GM12878 (cell line): ENCODE measurements around the gene TMEM236.

Source experiments
- CHD2 ChIP-seq: IDR thresholded peaks from 2 replicates; pipeline ENCODE4 v1.6.1; 2011; ENCODE audit warnings: low read depth, low read length, improper control_type of control experiment, borderline replicate concordance
- MXI1 ChIP-seq: fragments of 150-350 bp; IDR thresholded peaks from 2 replicates; pipeline ENCODE4 v1.6.1; 2011; ENCODE audit warnings: low read depth, mild to moderate bottlenecking, inconsistent platforms, low read length, improper control_type of control experiment
- PBX3 ChIP-seq: IDR thresholded peaks from 2 replicates; pipeline ENCODE4 v1.6.1; 2011; ENCODE audit warnings: mild to moderate bottlenecking, low read depth, low read length, moderate library complexity; ENCODE audit not compliant: insufficient replicate concordance
- POLR2A ChIP-seq: IDR thresholded peaks from 2 replicates; pipeline ENCODE4 v1.6.1; 2011; ENCODE audit warnings: low read depth, mild to moderate bottlenecking, low read length
- POLR2AphosphoS2 ChIP-seq: IDR thresholded peaks from 2 replicates; pipeline ENCODE4 v1.6.1; 2011; ENCODE audit warnings: low read depth, mild to moderate bottlenecking, low read length, improper control_type of control experiment, moderate library complexity
- SIN3A ChIP-seq: IDR thresholded peaks from 2 replicates; pipeline ENCODE4 v1.6.1; 2012; ENCODE audit warnings: low read depth, low read length, improper control_type of control experiment
- TCF7 ChIP-seq: IDR thresholded peaks from 2 replicates; pipeline ENCODE4 v1.6.1; 2014; ENCODE audit warnings: antibody characterized with exemption, borderline replicate concordance
- ZBTB11 ChIP-seq: fragments of 450-650 bp; formaldehyde crosslinking; IDR thresholded peaks from 2 replicates; pipeline ENCODE4 v1.5.0; 2022; ENCODE audit warnings: mild to moderate bottlenecking, missing genetic modification characterization
- ZNF274 ChIP-seq: IDR thresholded peaks from one replicate; pipeline ENCODE4 v1.8.0; 2011; ENCODE audit not compliant: insufficient read length, insufficient read depth

DNA sequence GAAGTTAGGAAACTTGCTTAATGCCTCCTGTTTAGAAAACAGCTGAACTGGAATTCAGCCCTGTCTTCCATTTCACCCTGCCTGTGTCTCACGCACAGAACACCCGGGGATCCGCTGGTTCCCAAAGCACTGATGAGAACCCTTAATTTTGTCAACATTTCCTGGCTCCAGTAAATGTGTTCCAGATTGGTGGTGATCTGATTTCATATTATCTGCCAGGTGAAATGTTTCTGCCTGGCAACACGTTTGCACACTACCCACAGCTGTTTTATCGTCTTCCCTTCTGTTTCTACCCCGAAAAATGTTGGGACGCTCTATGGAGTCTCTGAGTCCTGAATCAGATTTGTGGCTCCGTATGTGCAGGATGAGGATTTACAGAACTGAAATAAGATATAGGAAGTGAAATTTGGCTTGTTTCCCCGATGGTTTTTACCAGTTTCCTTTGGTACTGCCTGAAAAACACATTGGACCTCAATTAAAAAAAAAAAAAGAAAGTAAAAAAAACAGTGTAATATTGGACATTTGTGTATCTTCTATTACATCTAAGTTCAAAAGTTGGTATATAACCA, 86.2 kb downstream of the TMEM236 start:
- TF ChIP-seq SIN3A (no peak), POLR2A (no peak), POLR2AphosphoS2 (no peak), PBX3 (no peak), TCF7 (no peak), ZBTB11 (no peak), MXI1 (no peak), CHD2 (no peak), ZNF274 (no peak)
